WERI-Rb-1 (cell line): ENCODE results near the gene DCTN1.

ENCODE experiments used
- DNase-seq: peaks from one replicate; pipeline ENCODE4 v3.0.0-alpha.2; 2020
- H3K27ac ChIP-seq: fragments of 250-450 bp; sonication (Bioruptor Pico); 2 replicates; pipeline ENCODE4 v1.5.1; 2020; ENCODE audit warnings: mild to moderate bottlenecking, moderate library complexity
- H3K27me3 ChIP-seq: fragments of 250-450 bp; sonication (Bioruptor Pico); 2 replicates; pipeline ENCODE4 v1.5.1; 2021; ENCODE audit warnings: mild to moderate bottlenecking, low read depth, moderate library complexity; ENCODE audit not compliant: insufficient read depth, severe bottlenecking
- H3K36me3 ChIP-seq: fragments of 250-450 bp; sonication (Bioruptor Pico); 2 replicates; pipeline ENCODE4 v1.5.1; 2020; ENCODE audit warnings: mild to moderate bottlenecking, moderate library complexity
- H3K4me3 ChIP-seq: 2 replicates; pipeline ENCODE4 v1.5.1; 2011; ENCODE audit warnings: low read depth, mild to moderate bottlenecking, control low read depth, low read length
- H3K9me3 ChIP-seq: fragments of 250-450 bp; sonication (Bioruptor Pico); 2 replicates; pipeline ENCODE4 v1.5.1; 2021; ENCODE audit warnings: mild to moderate bottlenecking, moderate library complexity; ENCODE audit not compliant: severe bottlenecking
- CTCF ChIP-seq: IDR thresholded peaks from 2 replicates; pipeline ENCODE4 v1.5.1; 2011; ENCODE audit warnings: low read depth, mild to moderate bottlenecking, control low read depth, inconsistent platforms, low read length

Gene DCTN1

GRCh38 chr2:74328074-74328473 is 52.0 kb downstream of the DCTN1 start:
- H3K36me3 ChIP-seq = peaks cover 16% of the 10 kb centered on the region
- DNase-seq = peak; percentile 51
- TF ChIP-seq CTCF = no peak

DNA sequence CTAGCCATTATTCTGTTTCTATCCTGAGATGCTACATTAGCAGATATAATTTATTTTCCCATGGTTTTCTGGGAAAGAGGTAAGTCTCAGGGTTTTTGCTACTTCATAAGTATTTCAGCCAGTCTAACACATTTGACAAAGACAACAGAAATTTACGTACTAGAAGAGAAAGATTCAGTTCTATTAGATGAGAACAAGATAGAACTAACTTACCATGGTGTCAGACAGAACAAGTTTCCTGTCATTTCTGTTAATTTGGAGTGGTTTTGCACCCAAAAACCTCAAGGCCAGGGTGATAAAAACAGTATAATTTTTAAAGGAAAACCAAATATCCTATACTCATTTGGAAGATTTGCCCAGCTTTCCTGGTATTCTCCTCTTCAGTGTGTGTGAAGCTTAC is 52.5 kb downstream of the DCTN1 start:
- H3K27me3 ChIP-seq = no peaks in the 10 kb centered on the region
- no peaks in the 10 kb centered on the region for H3K9me3 ChIP-seq
- DNase-seq = no peak
- no peak overlapping the region for H3K27ac ChIP-seq
- TF ChIP-seq CTCF = no peak
- no peak overlapping the region for H3K4me3 ChIP-seq
- H3K36me3 ChIP-seq = peaks cover 12% of the 10 kb centered on the region

More at GRCh38 chr2:74328074-74328473, 52.0 kb downstream of the DCTN1 start:
- no peaks in the 10 kb centered on the region for H3K9me3 ChIP-seq
- no peak overlapping the region for H3K27ac ChIP-seq
- no peaks in the 10 kb centered on the region for H3K27me3 ChIP-seq
- H3K4me3 ChIP-seq = no peak overlapping the region

GRCh38 chr2:74327199-74327598 is 52.9 kb downstream of the DCTN1 start:
- no peaks in the 10 kb centered on the region for H3K27me3 ChIP-seq
- no peaks in the 10 kb centered on the region for H3K9me3 ChIP-seq
- peaks cover 8% of the 10 kb centered on the region for H3K36me3 ChIP-seq
- no peak overlapping the region for H3K4me3 ChIP-seq
- H3K27ac ChIP-seq = no peak overlapping the region
- peak; percentile 44 for TF ChIP-seq CTCF
- DNase-seq = peak; percentile 65

DNA sequence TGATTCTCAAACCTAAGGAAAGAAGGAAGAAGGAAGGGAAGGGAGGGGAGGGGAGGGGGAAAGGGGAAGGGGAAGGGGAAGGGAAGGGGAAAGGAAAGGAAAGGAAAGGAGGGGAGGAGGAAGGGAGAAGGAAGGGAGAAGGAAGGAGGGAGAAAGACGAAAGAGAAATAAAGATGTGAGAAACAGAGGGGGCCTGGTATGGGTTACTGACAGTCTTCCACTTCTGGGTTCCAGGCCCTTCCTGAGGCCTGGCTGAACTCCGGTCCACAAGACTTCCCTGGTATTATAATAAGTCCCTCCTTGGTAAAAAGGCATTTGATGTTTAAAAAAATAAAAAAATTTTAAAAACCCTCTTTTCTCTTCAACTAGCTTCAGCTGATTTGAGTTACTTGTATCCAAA is 54.3 kb downstream of the DCTN1 start:
- no peak overlapping the region for H3K27ac ChIP-seq
- no peaks in the 10 kb centered on the region for H3K9me3 ChIP-seq
- no peak overlapping the region for H3K4me3 ChIP-seq
- H3K36me3 ChIP-seq = peaks cover 12% of the 10 kb centered on the region
- DNase-seq = no peak
- no peak for TF ChIP-seq CTCF
- H3K27me3 ChIP-seq = no peaks in the 10 kb centered on the region

- TF ChIP-seq CTCF = no peak
- no peaks in the 10 kb centered on the region for H3K27me3 ChIP-seq
- no peak overlapping the region for H3K4me3 ChIP-seq
- no peak overlapping the region for H3K27ac ChIP-seq
- DNase-seq = no peak
- H3K36me3 ChIP-seq = peaks cover 4% of the 10 kb centered on the region
- no peaks in the 10 kb centered on the region for H3K9me3 ChIP-seq
These were observed 58.4 kb downstream of the DCTN1 start for GRCh38 chr2:74321737-74322136.

- H3K9me3 ChIP-seq = no peaks in the 10 kb centered on the region
These were observed 62.4 kb downstream of the DCTN1 start for GRCh38 chr2:74317701-74318100.

More at GRCh38 chr2:74317701-74318100, 62.4 kb downstream of the DCTN1 start:
- H3K36me3 ChIP-seq = peaks cover 9% of the 10 kb centered on the region
- no peak overlapping the region for H3K27ac ChIP-seq
- no peak overlapping the region for H3K4me3 ChIP-seq
- DNase-seq = no peak
- no peaks in the 10 kb centered on the region for H3K27me3 ChIP-seq
- no peak for TF ChIP-seq CTCF
